ENCODE measurements around the gene CRLF3.
"Not testable (repeated sequence)": the region's sequence is repeated elsewhere in the genome, so short reads cannot be mapped to it uniquely, and the experiment has no call there.

Gene CRLF3

GRCh38 chr17:30736371-30736770 lies 88.1 kb downstream of the CRLF3 start:
- DNase-seq (ENCODE audit: low spot score): not testable (repeated sequence)

GRCh38 chr17:30735644-30736043 lies 88.8 kb downstream of the CRLF3 start:
- not testable (repeated sequence) for DNase-seq (ENCODE audit: low spot score)

- not testable (repeated sequence) for DNase-seq (ENCODE audit: low spot score)
These were observed 89.3 kb downstream of the CRLF3 start for GRCh38 chr17:30735206-30735605.

GRCh38 chr17:30734153-30734552 lies 90.3 kb downstream of the CRLF3 start:
- not testable (repeated sequence) for DNase-seq (ENCODE audit: low spot score)

Measured in SW480 (cell line).